ENCODE measurements around the gene CCSER1.
"Not testable (repeated sequence)": the region's sequence is repeated elsewhere in the genome, so short reads cannot be mapped to it uniquely, and the experiment has no call there.

The CCSER1 gene

DNA sequence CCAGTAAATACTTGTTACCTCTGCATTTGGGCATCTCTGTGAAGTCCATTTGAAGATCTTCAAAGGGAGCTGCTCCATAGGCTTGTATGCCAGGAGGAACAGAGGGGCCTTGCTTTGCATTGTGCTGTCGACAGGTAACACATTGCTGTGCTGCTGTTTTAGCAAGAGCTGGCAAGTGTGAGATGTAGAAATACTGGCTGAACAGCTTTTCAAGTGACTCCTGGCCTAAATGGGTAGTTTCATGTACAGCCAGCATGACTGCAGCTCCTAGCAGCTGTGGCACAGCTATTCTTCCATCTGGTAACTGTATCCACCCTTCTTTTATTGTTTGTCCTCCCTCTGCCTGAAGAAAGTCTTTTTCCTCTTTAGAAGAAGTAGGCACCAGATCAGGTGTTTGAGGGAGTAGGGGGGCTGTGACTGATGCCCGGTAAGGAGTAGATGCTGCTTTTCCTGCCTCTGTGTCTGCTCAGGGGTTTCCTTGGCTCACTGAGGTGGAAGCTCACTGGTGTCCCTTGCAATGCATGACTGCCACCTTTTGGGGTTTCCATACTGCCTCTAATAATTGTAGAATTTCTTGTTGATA, 965.3 kb downstream of the CCSER1 start:
- DNase-seq, result no peak

GRCh38 chr4:91094220-91094619, 967.0 kb downstream of the CCSER1 start:
- DNase-seq, result not testable (repeated sequence)

DNA sequence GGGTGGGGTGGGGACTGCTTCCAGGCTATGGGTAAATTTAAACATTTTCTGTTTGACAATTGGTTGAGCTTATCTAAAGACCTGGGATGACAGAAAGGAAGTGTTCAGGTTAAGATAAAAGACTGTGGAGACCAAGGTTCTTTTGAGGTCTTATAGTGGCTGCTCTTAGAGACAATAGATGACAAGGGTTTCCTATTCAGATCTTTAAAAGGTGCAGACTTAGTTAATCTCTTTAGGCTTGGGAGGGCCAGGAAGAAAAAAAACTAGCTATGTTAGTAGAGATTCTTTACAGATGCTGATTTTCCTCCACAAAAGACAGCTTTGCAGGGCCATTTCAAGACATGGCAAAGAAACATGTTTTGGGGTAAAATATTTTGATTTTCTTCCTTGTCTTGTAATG, 972.5 kb downstream of the CCSER1 start:
- no peak for DNase-seq

DNA sequence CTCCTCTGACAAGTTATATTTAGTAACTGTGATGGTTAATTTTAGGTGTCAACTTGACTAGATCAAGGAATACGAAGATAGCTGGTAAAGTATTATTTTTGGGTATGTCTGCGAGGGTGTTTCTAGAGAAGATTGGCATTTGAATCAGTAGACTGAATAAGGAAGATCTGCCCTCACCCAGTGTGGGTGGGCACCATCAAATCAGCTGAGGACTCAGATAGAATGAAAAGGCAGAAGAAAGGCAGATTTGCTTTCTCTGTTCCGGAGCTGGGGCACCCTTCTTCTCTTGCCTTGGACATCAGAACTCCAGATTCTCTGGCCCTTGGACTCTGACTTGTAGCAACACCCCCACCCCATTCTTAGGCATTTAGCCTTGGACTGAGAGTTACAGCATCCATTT, 981.6 kb downstream of the CCSER1 start:
- no peak for DNase-seq

- DNase-seq, result no peak
Measured at GRCh38 chr4:91111556-91111955, 984.4 kb downstream of the CCSER1 start.

DNA sequence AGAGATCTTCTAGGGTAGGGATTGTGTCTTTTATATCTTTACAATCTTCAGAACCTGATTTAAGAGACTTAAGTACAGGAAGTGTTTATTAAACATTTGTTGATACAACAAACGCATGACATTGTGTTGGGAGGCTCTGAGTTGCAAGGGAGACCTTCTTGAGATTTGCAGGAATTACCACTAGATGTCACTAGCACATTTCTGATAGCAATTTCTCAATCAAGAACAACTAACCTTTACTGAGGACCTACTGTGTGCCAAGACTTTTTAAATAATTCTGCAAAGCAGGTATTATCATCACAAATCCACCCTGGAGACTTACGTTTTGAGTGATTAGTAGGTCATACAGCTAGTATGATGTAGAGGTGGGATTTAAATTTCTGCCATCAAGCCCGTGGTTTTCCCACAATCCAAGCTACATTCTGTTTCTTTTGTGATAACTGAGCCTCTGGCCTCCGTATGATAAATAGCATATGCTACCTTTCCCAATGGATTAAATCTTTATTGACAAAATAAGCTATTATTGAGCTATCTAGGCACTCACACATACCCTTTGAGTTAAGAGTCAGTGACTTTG, 986.0 kb downstream of the CCSER1 start:
- DNase-seq, result no peak

GRCh38 chr4:91114386-91114785, 987.2 kb downstream of the CCSER1 start:
- no peak for DNase-seq

DNA sequence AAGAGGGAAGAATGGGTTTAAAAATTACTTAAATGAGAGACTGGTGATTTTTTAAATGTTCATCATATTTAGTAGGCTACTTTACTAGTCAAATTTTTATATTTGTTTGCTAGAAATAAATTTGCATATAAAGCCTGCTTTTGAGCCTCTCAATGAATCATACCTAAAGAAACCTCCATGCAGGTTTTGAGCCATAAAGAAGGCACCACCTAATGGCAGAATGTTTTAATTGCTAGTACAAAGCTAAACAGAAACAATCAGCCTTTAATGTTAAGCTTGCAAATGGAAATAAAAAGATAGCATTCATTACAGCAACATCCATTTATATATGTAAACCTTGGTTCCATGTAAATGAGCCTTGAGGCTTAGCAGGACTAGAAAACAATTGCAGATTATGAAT, 989.7 kb downstream of the CCSER1 start:
- DNase-seq, result no peak

DNA sequence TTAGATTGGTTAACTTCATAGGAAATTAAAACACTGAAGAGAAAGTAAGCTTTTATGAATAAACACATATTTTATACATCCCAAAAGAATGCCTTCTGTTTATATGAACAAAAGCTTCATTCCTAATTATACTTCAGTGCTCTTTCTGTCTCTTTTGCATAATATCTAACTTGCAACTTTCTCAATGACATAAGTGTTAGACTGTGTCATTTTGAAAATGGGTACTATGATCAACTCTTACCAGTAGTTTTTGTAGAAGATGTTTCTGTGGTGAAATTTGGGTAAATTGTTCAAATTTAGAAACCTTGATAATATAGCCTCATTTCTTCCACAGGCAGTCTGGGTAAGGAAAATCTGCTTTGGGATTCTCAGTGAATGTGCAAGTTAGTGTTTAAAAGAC, 991.4 kb downstream of the CCSER1 start:
- no peak for DNase-seq

- DNase-seq, result no peak
Measured at GRCh38 chr4:91123742-91124141, 996.5 kb downstream of the CCSER1 start.

DNA sequence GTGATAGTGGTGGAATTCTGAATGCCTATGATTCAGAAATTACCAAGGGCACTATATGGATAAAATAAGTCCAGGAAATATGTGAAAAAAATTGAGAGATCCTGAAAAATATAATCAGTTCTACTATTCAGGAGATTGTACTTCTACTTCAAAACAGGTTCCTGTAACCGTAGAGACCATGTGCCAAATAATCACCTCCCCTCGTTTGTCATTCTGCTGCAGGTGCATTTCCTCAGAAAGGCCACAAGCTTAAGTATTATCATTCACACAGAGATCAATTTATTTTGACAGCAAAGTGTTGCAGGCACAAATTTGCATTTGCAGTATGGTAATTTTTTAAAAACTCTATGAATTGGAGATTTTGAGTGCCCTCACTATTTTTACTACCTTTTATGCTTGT, 1000.0 kb downstream of the CCSER1 start:
- DNase-seq, result no peak

GRCh38 chr4:91127831-91128230, 1000.6 kb downstream of the CCSER1 start:
- DNase-seq, result no peak

- no peak for DNase-seq
Measured at GRCh38 chr4:91128519-91128918, 1001.3 kb downstream of the CCSER1 start.

DNA sequence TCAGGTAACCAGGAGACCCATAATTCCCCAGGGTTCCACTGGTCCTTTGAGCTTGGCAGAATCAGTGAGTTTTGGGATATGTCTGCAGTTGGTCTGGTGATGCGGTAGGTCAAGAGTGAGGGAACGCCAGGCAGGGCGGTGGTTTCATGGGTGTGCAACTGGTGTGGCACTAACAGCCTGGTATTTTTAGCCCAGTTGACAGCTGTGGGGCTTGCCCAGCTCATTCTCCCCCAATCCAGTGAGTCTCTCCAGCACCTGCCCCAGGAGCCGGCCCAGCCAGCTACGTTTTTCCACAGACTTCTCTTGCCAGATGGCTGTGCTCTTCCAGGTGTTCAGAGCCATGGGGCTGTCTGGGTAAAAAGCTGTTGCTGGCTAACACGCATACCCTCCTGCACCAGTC, 1019.9 kb downstream of the CCSER1 start:
- no peak for DNase-seq

DNA sequence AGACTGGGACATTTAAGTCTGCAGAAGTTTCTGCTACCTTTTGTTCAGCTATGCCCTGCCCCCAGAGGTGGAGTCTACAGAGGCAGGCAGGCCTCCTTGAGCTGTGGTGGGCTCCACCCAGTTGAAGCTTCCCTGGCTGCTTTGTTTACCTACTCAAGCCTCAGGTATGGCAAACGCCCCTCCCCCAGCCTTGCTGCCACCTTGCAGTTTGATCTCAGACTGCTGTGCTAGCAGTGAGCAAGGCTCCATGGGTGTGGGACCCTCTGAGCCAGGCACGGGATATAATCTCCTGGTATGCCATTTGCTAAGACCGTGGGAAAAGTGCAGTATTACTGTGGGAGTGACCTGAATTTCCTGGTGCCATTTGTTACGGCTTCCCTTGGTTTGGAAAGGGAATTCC, 1026.8 kb downstream of the CCSER1 start:
- not testable (repeated sequence) for DNase-seq

DNA sequence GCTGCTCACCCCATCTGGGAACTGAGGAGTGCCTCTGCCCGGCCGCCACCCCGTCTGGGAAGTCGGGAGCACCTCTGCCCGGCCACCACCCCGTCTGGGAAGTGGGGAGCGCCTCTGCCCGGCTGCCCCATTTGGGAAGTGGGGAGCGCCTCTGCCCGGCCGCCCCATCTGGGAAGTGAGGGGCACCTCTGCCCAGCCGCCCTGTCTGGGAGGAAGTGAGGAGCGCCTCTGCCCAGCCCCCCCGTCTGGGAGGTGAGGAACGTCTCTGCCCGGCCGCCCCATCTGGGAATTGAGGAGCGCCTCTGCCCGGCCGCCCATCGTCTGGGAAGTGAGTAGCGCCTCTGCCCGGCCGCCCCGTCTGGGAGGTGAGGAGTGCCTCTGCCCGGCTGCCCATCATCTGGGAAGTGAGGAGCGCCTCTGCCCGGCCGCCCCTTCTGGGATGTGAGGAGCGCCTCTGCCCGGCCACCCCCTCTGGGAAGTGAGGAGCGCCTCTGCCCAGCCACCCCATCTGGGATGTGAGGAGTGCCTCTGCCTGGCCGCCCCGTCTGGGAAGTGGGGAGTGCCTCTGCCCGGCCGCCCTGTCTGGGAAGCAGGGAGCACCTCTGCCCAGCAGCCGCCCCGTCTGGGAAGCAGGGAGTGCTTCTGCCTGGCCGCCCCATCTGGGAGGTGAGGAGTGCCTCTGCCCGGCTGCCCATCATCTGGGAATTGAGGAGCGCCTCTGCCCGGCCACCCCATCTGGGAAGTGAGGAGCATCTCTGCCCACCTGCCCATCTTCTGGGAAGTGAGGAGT, 1040.9 kb downstream of the CCSER1 start:
- not testable (repeated sequence) for DNase-seq

GRCh38 chr4:91170768-91171167, 1043.6 kb downstream of the CCSER1 start:
- no peak for DNase-seq

- DNase-seq, result no peak
Measured at GRCh38 chr4:91171217-91171616, 1044.0 kb downstream of the CCSER1 start.

DNA sequence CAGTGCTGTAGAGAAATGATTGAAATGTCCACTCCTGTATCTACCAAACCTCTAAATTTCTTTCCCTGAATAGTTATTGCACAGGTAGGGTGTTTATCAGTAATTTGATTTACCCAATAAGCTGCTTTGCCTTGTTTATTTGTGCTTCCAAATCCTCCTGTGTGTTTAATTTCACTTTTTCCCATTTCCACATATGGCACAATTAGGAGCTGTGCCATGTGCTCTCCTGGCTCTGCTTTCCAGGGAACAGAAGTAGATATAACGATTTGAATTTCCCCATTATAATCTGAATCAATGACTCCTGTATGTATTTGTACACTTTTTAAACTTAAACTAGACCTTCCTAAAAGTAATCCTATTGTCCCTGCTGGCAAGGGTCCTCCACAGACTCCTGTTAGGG, 1057.9 kb downstream of the CCSER1 start:
- DNase-seq, result not testable (repeated sequence)

GRCh38 chr4:91198951-91199350, 1071.8 kb downstream of the CCSER1 start:
- no peak for DNase-seq

GRCh38 chr4:91207535-91207934, 1080.3 kb downstream of the CCSER1 start:
- no peak for DNase-seq

DNA sequence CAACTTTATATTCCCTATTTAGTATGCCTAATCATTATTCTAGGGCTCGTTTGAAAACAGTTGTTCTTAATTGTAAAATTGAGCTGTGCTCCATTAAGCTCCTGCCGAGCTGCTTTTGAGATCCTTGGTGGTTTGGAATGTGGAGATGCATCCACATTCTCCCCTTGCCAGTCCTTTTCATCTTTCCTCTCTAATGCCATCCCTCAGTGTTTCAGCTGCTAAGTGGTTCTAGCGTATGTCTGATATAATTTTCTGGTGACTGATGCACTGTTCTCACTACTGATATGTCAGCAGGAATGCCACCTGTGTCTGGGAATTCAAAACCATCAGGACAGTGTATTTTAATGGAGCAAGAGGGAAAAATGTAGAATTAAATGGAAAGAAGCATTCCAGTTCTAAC, 1085.0 kb downstream of the CCSER1 start:
- DNase-seq, result no peak

DNA sequence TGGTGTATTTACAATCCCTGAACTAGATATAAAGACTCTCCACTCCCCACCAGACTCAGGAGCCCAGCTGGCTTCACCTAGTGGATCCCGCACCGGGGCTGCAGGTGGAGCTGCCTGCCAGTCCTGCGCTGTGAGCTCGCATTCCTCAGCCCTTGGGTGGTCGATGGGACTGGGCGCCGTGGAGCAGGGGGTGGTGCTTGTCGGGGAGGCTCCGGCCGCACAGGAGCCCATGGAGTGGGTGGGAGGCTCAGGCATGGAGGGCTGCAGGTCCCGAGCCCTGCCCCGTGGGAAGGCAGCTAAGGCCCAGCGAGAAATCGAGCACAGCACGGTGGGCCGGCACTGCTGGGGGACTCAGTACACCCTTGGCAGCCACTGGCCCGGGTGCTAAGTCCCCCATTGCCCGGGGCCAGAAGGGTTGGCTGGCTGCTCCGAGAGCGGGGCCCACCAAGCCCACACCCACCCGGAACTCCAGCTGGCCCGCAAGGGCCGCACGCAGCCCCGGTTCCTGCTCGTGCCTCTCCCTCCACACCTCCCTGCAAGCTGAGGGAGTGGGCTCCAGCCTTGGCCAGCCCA, 1090.7 kb downstream of the CCSER1 start:
- DNase-seq, result not testable (repeated sequence)

DNA sequence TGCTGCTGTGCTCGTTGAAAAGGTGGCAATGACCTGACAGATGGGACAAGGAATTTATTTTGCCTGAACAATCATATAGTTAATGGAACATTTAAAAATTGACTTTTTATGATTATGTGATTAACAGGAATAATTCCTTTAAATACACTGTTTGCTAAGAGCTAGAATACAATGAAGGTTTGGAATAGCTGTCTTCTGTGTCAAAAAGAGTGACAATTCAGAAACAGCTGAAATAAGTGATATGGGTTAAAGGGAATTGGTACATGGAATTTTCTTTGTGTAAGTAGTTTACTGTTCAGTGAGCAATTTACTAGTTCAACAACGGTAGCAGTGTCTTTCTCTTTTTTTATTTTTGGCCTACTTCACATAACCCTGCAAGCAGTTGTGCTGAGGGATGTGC, 1093.1 kb downstream of the CCSER1 start:
- no peak for DNase-seq
